H4 (cell line): ENCODE results near the gene NADK2. TPM values are rescaled to one million over a fixed set of nuclear protein-coding genes. Genes with fewer than 3 reads are reported as not detected.
A peak's percentile ranks its signal among the peaks of the same experiment; 100 is the strongest.

Experiments used
- DNase-seq: peaks from one replicate; pipeline ENCODE4 v3.0.0-alpha.2; 2015; ENCODE audit warnings: low spot score
- total RNA-seq: library from RNA; depleted of rRNA; stranded (reverse); fragments of >200 nt; shearing (Covaris generic); gene quantifications from 2 replicates; pipeline ENCODE4 v1.2.3, GENCODE V29; 2014; rRNA removed

The NADK2 gene
- total RNA-seq, 1 experiment from 2014 or later: 30.4 TPM

DNA sequence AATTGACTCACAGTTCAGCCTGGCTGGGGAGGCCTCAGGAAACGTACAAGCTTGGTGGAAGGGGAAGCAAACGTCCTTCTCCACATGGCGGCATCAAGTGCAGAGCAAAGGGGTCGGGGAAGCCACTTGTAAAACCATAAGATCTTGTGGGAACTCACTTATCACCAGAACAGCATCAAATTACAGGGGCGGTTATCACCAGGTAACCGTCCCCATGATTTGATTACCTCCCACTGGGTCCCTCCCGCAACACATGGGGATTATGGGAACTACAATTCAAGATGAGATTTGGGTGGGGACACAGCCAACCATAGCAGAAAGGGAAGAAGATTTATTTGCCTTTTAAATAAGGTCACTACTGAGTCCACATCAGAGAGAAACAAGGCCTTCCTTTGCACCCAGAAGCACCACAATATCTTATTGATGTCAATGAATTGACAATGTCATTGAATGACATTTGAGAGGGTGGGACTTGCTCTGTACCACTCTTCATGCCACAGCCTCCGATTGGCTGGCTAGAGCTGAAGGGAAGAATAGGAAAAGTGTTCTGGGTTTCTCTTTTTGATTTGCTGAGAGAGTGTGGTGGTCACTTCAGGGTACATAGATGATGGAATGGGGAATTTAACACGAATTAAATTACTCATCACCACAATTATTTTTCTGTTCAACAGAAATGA lies 78.8 kb downstream of the NADK2 start:
- no peak for DNase-seq

DNA sequence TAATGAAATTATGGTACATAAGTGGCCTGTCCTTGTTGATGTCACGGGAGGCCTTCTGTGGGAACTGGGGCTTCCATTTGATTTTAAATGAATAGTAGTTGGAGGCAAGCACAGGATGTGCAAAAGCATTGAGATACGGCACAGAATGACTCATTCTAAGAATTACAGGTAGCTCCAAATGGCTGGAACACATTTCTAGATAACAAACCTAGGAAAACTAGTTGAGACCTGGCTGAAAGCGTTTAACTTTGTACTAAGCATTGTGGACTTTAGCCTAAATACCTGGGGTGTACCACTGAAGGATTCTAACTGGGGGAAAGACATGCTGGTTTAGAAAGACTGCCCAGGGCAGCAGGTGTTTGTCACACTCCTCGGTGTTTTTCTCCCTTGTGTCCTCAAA lies 80.4 kb downstream of the NADK2 start:
- no peak for DNase-seq

DNA sequence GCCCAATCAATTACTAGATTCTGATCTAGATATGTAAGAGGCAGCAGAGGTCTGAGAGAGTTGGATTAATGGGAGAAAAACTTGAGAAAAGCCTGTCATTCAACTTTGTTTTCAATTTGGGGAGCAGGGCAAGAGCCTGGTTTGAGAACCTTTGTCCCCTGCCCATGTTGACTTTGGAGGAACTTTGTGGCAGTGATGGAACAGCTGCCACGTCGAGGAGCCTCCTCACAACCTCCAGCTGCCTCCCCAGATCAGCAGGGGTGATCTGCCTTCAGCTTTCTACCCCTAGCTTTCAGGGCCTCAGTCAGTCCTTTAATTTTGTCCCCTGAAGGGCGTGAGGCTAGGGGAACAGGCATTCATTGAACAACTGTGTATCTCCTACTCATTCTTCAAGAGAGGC lies 81.1 kb downstream of the NADK2 start:
- no peak for DNase-seq

DNA sequence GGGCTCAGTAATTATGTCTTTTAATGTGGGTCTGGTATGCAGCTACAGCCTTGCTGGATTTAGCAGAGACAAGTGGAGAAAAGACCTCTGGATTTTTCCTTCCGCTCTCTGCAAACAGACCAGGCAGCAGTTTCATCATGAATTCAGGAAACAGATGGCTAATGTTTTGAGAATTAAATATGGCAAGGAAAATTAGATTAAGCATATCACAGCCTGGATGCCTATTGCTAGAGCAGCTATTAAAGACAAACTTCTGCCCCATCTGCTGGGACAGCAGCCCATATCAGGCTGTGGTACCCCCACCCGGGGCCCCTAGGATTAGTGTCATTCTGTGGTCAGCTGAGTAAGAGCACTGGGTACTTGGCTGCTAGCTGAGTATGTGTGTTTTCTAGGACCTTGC lies 83.6 kb downstream of the NADK2 start:
- DNase-seq: no peak

DNA sequence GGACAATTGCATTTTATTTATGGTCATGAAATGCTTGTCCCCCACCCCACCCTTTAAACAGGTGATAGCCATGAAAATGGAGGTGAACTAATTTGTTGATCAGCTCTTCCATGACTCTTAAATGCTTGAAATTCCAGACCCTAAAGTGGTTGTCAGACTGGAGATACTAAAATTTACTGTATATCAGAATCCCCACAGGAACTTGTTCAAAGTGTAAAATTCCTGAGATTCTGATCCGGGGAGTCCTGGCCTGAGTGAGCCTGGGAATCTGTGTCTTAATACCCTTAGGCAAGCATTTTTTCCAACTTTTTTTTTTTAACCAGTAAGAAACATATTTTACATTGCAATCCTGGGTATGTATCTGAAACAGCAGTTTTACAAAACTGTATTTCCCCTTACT lies 85.1 kb downstream of the NADK2 start:
- no peak for DNase-seq

DNA sequence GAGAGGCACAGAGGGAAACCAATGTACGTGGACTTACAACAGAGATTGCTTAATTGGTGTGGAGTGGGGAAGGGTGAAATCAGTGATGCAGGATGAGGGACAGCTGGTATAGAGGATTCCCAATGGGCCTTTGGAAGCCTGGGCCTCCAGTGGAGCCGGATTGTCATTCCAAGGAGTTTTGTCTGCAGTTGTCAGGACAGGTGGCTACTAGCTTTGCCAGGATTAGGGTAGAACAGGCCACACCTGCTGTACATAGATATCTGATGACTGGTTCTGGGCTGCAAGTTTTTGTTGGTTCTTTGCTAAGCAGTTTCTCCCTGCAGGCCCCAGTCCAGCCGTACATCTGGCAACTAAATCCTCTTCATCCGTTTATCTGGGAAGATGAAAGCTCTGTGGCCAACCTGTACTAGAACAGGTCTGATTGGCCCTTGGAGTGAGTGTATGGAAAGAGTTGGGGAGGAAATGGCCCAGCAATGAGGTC lies 85.6 kb downstream of the NADK2 start:
- DNase-seq: no peak

DNA sequence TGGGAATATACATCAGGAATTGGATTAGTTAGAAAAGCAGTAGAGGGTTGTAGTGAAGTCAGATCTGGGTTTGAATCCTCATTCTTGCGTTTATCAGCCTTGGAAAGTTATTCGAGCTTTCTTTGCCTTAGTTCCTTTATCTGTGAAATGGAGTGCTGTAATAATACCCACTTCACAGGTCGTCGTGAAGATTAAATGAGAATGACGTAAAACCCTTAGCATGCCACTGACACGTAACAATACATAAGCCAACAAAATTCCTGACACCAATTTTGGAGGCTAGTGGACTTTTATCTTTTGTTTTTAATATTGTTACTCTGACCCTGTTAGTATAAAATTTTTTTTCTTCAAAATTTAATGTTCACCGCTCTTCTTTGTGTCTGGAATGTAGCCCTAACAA lies 86.4 kb downstream of the NADK2 start:
- no peak for DNase-seq

DNA sequence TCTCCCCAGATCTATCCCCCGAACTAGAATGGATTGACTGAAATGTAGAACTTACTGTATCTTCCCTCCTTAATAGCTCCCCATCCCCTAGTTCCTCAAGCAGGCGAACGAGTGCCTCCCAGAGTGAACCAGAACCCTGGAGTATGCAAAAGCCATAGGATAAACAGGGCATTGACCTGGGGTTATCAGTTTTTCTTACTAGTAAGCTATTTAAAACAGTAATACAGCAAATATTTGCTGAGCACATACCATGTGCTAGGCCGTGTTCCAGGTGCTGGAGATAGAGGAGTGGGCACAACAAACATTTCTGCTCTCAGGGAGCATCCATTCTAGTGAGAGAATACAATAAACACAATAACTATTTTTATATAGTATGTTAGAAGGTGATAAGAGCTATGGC lies 88.0 kb downstream of the NADK2 start:
- no peak for DNase-seq

DNA sequence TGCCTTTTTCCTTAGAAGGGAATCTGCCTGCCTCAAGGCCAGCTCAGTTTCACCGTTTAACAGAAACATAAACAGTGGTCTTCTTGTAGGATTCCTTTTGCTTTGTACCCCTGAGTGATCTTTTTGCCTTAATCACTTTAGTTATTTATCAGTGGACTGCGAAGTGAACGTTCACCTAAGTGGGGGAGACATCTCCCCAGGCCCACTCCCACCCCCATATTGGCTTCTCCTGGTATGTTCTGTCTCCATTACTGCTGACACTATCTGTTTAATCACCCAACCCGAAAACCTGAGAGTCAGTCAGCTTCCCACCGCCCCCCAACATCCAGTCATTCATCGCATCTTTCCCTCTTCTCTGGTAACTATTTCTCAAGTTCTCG lies 88.4 kb downstream of the NADK2 start:
- no peak for DNase-seq

DNA sequence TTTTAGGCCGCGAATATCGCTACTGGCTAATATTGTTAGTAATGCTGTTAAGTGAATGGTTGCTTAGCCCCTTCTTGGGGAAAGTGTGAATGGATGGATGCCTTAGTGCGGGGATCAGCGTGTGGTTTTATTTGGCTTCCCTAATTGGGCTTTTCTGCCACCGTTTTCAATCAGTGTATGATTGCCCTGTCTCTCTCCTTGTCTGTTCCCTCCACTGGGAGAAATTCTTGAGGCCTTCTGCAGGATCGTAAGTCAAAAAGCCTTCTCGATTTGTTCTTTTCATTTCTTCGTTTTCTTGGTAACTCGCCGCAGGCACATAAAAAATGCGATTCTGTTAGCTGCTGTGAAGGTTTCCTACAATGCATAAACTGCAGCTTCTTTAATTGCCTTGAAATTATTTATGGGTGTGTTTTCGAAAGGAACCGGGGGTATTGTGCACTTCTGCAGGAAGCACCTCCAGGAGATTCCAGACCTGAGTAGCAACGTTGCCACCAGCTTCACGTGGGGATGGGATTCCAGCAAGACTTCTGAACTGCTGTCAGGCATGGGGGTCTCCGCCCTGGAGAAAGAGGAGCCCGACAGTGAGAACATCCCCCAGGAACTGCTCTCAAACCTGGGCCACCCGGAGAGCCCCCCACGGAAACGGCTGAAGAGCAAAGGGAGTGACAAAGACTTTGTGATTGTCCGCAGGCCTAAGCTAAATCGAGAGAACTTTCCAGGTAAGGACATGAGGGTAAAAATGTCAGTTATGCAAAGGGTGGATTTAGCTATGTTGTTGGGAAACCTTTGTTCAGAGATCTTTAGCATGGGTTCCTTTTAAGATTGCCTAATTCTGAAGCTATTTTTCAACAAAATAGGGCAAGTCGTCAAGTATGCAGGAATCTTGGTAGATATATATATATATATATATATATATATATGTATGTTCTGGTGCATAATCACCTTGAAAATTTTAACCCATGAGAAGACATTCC lies 89.1 kb downstream of the NADK2 start:
- no peak for DNase-seq

DNA sequence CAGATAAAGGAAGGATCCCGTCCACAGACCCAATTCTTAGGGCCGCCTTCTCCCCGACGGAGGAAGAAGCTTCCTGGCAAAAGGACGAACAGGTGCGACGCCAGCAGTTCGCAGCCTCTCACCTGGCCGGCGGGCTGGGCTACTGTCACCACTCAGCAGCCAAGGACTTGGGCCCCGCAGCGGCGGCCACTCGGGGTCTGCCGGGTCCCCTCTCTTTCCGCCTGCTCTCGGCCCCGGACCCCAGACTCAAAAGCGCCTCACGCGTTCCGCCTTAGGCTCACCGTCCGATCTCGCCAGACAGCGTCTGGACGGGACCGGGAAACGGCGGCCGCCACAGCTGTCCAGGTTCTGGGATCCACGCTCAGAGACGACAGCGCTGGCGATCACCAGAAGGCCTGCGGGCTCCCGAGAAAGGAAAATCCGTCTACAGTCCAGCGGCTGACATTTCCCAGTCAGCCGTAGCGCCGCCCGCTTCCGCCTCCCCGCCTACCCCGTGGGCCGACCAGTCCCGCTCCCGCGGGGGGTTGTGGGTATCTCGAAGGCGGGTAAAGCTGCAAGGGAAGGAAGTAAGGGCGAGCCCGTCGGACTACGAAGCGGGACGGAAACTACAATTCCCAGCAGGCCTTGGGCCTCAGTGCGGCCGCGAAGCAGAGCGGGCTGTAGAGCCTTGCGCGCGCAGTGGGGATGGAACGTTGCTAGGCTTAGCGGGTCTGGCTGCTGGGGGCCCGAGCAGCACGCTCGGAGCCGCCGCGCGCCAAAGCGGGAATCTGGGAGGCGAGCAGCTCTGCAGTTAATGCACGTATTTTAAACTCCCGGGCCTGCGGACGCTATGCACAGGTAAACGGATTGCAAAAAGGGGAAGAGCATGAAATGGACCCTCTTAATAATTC lies 90.0 kb downstream of the NADK2 start, which contains the start of the genes LMBRD2 and SKP2:
Gene LMBRD2, minus strand, starts transcription at position 454 of the 890 bp plus-strand sequence. CDS start 8,538 bp downstream, outside the sequence.
Gene SKP2, plus strand, starts transcription at position 678 of the 890 bp plus-strand sequence. Its CDS starts 152 bp downstream, at position 830.
- DNase-seq: peak; percentile 99

DNA sequence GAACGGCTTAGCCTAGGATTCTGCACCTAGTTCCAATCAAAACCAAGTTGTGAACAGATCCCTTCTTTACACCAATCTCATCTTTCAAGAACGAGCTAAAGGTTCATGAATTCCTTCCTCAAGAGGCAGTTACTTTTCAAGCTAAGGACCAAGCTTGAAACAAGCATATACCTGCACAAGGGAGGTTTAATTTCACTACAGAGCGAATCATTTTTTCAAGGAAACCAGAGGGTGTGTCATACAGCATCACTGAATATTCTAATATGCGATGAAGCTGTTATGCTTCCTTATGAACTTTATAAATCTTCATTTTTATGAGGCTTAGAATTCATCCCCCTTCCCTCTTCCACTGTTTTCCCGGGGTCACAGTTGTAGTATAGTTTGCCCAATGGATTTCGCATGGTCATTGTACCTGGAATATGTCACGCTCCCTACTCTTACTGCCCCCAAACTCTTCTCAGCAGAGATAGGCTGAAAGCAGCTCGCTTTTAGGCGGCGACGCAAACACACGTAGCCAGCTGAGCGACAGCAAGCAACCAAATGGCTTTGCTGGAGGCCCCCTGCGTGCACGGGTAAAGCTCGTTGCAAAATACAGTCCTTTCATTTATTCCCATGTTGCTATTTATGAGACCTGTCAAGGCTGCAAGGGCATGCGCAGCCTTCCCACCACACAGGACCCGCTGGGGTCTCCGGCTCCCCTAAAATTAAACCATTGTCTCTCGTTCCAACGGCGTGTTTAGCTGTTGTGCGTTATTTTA lies 90.9 kb downstream of the NADK2 start:
- peak; percentile 55 for DNase-seq

DNA sequence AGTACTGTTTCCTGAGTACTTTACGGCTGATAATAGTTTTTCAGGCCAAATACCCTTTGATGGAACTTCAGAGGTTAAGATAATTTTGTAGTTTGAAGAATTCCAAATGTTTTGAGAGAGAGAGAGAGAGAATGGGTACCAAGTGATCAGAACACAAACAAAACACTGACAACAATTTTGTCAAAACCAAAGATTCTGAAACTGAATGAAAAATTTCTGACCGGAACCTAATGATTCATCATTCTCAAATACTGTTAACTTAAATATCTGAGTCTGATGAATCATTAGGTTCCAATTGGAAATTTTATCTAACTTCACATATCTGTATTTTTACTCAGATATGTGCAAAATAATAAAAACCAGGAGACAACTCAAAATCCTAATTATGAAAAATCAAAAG lies 94.0 kb downstream of the NADK2 start:
- DNase-seq: no peak

DNA sequence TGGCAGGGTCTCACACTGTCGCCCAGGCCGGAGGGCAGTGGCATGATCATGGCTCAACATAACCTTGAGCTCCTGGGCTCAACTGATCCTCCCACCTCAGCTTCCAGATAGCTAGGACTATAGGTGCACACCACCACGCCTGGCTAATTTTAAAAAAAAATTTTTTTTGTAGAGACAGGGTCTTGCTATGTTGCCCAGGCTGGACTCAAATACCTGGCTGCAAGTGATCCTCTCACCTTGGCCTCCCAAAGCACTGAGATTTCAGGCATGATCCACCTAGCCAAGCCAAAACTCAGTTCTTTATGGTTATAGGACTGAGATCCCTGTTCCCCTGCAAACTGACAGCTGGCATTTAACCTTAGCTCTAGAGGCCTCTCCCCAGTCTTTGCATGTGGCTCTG lies 95.3 kb downstream of the NADK2 start:
- no peak for DNase-seq

DNA sequence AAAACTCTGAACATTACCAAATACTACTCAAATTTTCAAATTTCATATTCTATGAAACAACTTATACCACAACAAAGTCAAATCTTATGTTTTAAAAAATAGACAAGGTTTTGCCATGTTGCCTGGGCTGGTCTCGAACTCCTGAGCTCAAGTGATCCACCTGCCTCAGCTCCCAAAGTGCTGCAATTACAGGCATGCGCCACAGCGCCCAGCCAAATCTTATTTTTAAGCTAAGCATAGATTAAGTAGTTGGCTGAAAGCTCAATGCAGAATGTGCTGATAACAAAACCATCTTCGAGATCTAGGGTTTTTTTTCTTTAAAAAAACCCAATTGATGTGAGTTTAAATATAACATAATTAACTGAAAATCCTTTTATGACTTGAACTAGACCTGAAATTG lies 96.4 kb downstream of the NADK2 start:
- DNase-seq: no peak

Other genes with a start within 250 kb of the NADK2 start
- gene UGT3A2, start 175.0 kb downstream of the NADK2 start, total RNA-seq: 0.12 and 0.33 TPM in 2 replicates
- 8.8 and 42.3 TPM in 2 replicates for gene LMBRD2, start 90.0 kb downstream of the NADK2 start, total RNA-seq
- gene SKP2, start 89.8 kb downstream of the NADK2 start, total RNA-seq: 61.6 and 84.5 TPM in 2 replicates
- 1.6 and 8.7 TPM in 2 replicates for gene RANBP3L, start 60.0 kb upstream of the NADK2 start, total RNA-seq